Prostate gland (tissue), 2 donors: ENCODE measurements around the gene CHKA. TPM values are rescaled to one million over a fixed set of nuclear protein-coding genes. Genes with fewer than 3 reads are reported as not detected.

Source experiments
- DNase-seq: peaks from one replicate; pipeline ENCODE4 v3.0.0-alpha.2; 2019; ENCODE audit warnings: low spot score
- H3K27ac ChIP-seq, 2 donors: fragments of 200-600 bp; sonication (generic); 2 replicates each; pipeline ENCODE4 v1.5.1; 2017 to 2019
- H3K27me3 ChIP-seq: fragments of 200-600 bp; sonication (generic); replicated peaks from 2 replicates; pipeline ENCODE4 v1.5.1; 2019; ENCODE audit not compliant: insufficient read depth
- H3K36me3 ChIP-seq, 2 donors: fragments of 200-600 bp; sonication (generic); 1 replicate in 1 of 2; 2 replicates in 1 of 2; pipeline versions ENCODE4 v1.5.1 to v1.8.1; 2017 to 2019
- H3K4me1 ChIP-seq: fragments of 200-600 bp; sonication (generic); replicated peaks from 2 replicates; pipeline ENCODE4 v1.5.1; 2019
- H3K4me3 ChIP-seq, 2 donors: fragments of 200-600 bp; sonication (generic); 2 replicates each; pipeline ENCODE4 v1.5.1; 2017 to 2019
- H3K9me3 ChIP-seq: fragments of 200-600 bp; sonication (generic); 2 replicates; pipeline ENCODE4 v1.5.1; 2017
- CTCF ChIP-seq, 4 experiments: fragments of 200-600 bp in 2 of 4; fragments of 450-650 bp in 2 of 4; sonication (generic) in 2 of 4; IDR thresholded peaks; 1 replicate in 3 of 4; 2 replicates in 1 of 4; pipeline ENCODE4 v1.5.1; 2016 to 2019; ENCODE audit warnings: antibody characterized with exemption in 4 of 4, mild to moderate bottlenecking in 2 of 4, moderate library complexity in 2 of 4
- POLR2A ChIP-seq: fragments of 450-650 bp; IDR thresholded peaks from one replicate; pipeline ENCODE4 v1.6.1; 2016; ENCODE audit warnings: antibody characterized with exemption, mild to moderate bottlenecking
- POLR2AphosphoS5 ChIP-seq: sonication (generic); formaldehyde crosslinking; IDR thresholded peaks from one replicate; pipeline ENCODE4 v1.6.1; 2017; ENCODE audit warnings: antibody characterized with exemption
- WGBS: methylation state at CpG from one replicate; pipeline ENCODE4 v1.1.5; 2018; 5-methylcytosine and 5-hydroxymethylcytosine counted together
- intact Hi-C: fragments of 100-400 bp; cut with DNase I; formaldehyde crosslinking; loops from one replicate; pipeline ENCODE4 v1.14.2; 2022
- total RNA-seq, 2 donors: library from RNA; depleted of rRNA; stranded (reverse); fragments of >200 nt; gene quantifications; one replicate each; pipeline ENCODE4 v1.1.0, GENCODE V29; 2016

The CHKA gene
- total RNA-seq, 2 donors from 2014 or later: 88.6 to 93.4 TPM

- H3K27me3 ChIP-seq: no peaks in the 10 kb centered on the region
- TF ChIP-seq POLR2AphosphoS5 (no peak), CTCF (IDR thresholded peaks at IDR 0.05) (no peak), POLR2A (no peak)
- DNase-seq: no peak
- no peak overlapping the region for H3K27ac ChIP-seq
- intact Hi-C loops: no loop called here
- no peak overlapping the region for H3K4me3 ChIP-seq
- 87% methylated on average over 40 of the region's 40 CpGs for WGBS
- H3K4me1 ChIP-seq: no peaks in the 10 kb centered on the region
- H3K9me3 ChIP-seq: no peaks in the 10 kb centered on the region
- peaks cover 0 to under 1% of the 10 kb centered on the region in 2 donors for H3K36me3 ChIP-seq
Observed at GRCh38 chr11:68049509-68050370, 71.4 kb downstream of the CHKA start.

- H3K9me3 ChIP-seq: no peaks in the 10 kb centered on the region
- H3K4me3 ChIP-seq: no peak overlapping the region
- intact Hi-C loops: no loop called here
- no peak for DNase-seq
- WGBS: 89% methylated on average over 34 of the region's 35 CpGs
- no peak overlapping the region for H3K27ac ChIP-seq
- H3K27me3 ChIP-seq: no peaks in the 10 kb centered on the region
- H3K4me1 ChIP-seq: no peaks in the 10 kb centered on the region
- peaks cover 0 to 9% of the 10 kb centered on the region in 2 donors for H3K36me3 ChIP-seq
- no peak for TF ChIP-seq CTCF (IDR thresholded peaks at IDR 0.05)
- no peak for TF ChIP-seq POLR2A
- TF ChIP-seq POLR2AphosphoS5: no peak
Observed at GRCh38 chr11:68048681-68049508, 72.3 kb downstream of the CHKA start.

- WGBS: 69% methylated on average over 35 of the region's 37 CpGs
- Histone ChIP-seq H3K27ac (peak overlapping the region in 1 of 2 donors; percentile 11), H3K36me3 (peaks cover 0 to 12% of the 10 kb centered on the region in 2 donors), H3K27me3 (no peaks in the 10 kb centered on the region), H3K4me3 (no peak overlapping the region), H3K4me1 (no peaks in the 10 kb centered on the region), H3K9me3 (no peaks in the 10 kb centered on the region)
- TF ChIP-seq POLR2AphosphoS5 (no peak), POLR2A (no peak), CTCF (IDR thresholded peaks at IDR 0.05) (no peak)
- intact Hi-C loops: no loop called here
- no peak for DNase-seq
Observed at GRCh38 chr11:68047437-68048290, 73.5 kb downstream of the CHKA start.

- H3K36me3 ChIP-seq: peaks cover 0 to 12% of the 10 kb centered on the region in 2 donors
- H3K4me1 ChIP-seq: peaks cover 3% of the 10 kb centered on the region
- TF ChIP-seq CTCF (IDR thresholded peaks at IDR 0.05): no peak
- TF ChIP-seq POLR2A: no peak
- TF ChIP-seq POLR2AphosphoS5: no peak
- H3K27ac ChIP-seq: no peak overlapping the region
- H3K4me3 ChIP-seq: no peak overlapping the region
- no peak for DNase-seq
- H3K9me3 ChIP-seq: no peaks in the 10 kb centered on the region
- WGBS: 86% methylated on average over 17 of the region's 18 CpGs
- H3K27me3 ChIP-seq: no peaks in the 10 kb centered on the region
- intact Hi-C loops: loop anchor here (5.0 kb wide), 1 partner anchor 162 kb away; no protein-coding TSS in a partner anchor
Observed at GRCh38 chr11:68044898-68045351, 76.3 kb downstream of the CHKA start.
